Ishikawa (cell line): ENCODE data around the gene REC8.

Experiments
- CREB1 ChIP-seq: IDR thresholded peaks from 2 replicates; pipeline ENCODE4 v1.6.1; 2012; ENCODE audit warnings: low read depth
- NFIC ChIP-seq: IDR thresholded peaks from 2 replicates; pipeline ENCODE4 v1.6.1; 2012
- TF ChIP-seq, protein P1 (sequence below): IDR thresholded peaks from 2 replicates; pipeline ENCODE4 v1.6.1; 2012

DNA sequence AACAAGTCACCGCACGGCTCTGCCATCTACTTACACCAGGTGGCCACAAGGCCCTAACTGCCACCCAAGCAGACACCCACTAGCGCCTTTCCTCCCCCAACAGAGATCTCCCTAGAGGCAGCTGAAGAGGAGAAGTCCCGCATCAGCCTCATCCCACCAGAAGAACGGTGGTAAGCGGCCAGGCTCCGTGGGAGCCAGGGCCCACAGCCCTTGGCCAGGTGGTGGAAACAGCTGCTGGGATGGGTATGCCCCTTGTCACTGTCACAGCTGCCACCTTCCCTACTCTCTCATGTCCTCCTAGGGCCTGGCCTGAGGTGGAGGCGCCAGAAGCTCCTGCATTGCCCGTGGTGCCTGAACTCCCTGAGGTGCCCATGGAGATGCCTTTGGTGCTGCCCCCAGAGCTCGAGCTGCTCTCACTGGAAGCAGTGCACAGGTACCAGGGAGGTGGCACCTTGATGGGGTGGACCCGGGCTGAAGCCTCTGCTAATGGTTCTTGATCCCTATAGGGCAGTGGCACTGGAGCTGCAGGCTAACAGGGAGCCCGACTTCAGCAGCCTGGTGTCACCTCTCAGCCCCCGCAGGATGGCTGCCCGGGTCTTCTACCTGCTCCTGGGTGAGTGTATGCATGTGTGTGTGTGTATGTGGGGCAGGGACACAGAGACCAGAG, 7.5 kb downstream of the REC8 start:
- TF ChIP-seq, protein P1, sequence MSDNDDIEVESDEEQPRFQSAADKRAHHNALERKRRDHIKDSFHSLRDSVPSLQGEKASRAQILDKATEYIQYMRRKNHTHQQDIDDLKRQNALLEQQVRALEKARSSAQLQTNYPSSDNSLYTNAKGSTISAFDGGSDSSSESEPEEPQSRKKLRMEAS: no peak
- TF ChIP-seq CREB1 (no peak), NFIC (no peak)
